SW480 (cell line): ENCODE results near the gene CDHR2.

Source experiments
- DNase-seq: peaks from one replicate; pipeline ENCODE4 v3.0.0-alpha.2; 2016; ENCODE audit warnings: low spot score

The CDHR2 gene

DNA sequence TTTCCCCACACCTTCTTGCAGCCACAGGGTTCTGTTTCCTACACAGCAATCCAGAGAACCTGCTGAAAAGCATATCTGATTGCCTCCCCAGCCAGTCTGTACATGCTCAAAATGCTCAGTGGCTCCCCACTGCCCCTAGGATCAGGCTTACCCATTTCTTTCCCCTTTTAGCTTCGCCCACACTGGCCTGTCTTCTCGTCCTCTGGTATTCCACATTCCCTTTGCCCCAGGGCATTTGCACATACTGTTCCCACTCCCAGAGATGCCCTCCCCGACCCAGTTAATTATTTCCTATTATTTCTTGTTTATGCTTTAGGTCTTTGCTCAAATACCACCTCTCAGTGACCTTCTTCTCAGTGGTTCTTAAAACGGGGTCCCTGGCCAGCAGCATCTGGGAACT, 91.5 kb downstream of the CDHR2 start:
- no peak for DNase-seq

DNA sequence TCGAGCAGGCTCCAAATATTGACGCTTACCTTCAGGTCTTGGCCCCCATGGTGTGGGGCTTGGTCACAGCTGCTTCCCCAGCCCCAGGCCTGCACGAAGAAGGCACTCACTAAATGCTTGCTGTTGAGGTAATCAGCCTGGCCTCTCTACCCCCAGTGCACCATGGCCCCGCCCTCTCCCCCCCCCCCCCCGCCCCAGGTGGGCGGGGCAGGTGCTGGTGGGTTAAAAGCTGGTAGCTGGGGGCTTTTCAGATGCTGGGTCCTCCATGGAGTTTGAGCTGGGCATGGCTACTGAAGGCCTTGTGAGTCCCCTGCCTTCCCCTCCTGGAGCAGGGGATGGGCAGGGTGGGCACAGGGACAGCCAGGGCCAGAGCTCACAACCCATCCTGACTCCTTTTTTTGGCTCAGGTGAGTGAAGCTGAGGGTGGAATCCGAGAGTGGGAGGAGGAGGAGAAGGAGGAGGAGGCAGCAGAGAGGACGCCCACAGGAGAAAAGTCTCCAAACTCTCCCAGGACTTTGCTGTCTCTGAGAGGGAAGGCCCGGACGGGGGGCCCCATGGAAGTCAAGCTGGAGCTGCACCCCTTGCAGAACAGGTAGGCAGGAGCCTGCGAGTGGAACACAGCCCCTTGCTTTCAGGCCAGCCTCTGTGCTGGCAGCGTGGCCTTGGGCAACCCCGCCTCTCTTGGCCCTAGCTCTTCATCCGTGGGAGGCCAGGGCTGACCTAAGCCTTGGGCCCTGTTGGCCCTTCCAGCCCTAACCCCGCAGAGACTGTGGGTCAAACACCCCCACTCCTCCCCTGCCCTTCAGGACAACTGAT, 93.7 kb downstream of the CDHR2 start:
- no peak for DNase-seq

DNA sequence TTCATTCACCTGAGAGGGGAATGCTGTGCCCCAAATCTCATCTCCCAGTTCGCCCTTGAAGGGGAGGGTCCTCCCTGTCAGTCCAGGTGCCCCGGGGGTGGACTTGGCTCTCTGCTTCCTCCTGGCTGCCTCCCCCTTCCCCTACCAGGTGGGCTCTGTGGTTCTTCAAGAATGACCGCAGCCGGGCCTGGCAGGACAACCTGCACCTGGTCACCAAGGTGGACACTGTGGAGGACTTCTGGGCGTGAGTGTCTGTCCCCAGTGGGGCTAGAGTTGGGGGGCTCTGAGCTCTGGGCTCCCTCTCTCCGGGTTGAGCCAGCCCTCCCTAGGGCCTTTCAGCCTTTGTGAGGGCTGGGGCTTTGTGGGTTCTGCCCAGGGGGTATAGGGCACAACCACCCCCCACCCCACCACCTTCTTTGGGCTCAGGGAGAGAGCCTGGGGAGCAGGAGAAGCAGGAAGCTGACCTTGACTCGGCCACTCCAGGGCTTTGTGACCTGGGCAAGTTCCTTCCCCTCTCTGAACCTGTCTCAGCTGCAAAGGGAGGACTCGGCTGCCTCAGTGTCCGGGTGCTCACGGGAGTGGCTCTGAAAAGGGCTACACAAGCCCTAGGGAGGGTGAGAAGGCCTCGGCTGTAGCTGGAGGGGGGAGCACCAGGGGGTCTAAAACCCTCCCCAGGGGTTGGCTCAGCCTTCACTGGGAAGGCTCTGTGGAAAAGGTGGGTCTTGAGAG, 94.5 kb downstream of the CDHR2 start:
- DNase-seq: no peak

DNA sequence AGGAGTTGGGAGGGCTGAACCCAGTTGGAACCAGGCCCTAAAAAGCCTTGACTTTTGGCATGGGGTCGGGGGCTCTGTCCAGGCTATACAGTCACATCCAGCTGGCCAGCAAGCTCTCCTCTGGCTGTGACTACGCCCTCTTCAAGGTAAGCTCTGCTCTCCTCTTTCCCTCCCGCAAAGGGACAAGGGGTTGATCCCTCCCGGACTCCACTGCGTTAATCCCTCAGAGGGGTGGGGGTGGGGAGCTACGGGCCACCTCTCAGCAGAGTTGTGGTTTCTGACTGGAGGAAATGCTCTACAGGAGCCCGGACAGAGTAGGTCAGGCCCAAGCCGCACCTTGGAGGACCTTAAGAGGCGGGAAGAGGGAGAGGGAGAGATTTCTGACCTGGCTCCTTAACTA, 95.2 kb downstream of the CDHR2 start:
- no peak for DNase-seq

DNA sequence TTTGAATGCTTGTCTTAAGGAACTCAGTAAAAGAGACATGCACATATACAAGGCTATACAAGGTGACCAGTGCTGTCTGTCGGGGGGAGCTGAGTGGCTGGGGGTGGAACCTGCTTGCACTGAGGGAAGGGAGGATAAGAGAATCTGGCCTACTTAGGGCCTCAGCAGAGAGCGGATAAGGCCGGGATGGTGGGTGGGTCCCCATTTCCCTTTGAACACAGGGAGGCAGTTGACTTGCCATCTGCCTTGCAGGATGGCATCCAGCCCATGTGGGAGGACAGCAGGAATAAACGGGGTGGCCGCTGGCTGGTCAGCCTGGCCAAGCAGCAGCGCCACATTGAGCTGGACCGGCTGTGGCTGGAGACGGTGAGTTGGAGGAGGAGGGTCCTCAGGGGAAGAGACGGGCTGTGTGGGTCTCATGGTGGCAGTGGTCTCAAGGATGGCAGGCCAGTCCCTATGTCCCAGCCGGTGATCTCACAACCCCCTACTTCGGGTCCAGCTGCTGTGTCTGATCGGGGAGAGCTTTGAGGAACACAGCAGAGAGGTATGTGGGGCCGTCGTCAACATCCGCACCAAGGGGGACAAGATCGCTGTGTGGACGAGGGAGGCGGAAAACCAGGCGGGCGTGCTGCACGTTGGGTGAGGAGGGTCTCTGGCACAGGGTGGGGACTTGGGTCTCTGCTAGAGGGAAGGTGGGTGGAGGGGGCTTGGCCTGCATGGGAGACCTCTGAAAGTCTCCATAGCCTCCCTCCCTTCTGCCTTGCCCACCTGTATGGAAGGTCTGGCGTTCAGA, 95.9 kb downstream of the CDHR2 start:
- no peak for DNase-seq
